Stimulated activated CD8-positive, alpha-beta memory T cell treated with anti-CD3 and anti-CD28 coated beads, Interleukin-4, amount 100 ng/mL, for 48 hours (primary cell): ENCODE data around the gene AVPR2.

Source experiments
- DNase-seq: peaks from one replicate; pipeline ENCODE4 v3.0.0-alpha.2; 2020

Gene AVPR2

DNA sequence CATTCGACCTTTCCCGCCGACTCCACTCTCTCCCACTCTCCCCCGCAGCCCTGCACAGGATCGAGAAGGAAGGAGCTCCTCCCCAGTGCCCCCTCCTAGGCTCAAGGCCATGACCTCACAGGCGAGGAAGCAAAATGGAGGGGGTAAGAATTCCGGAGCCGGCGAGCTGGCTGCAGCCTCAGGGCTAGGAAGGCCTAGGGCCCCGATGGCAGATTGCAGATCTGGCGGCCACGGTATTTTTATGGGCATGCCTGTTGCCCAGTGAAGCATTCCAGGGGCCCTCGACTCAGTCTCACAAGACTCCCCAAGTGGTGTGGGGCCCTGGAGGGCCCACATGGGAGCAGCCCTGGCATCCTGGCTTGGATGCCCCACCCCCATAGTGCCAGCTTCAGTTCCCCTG lies 17.6 kb upstream of the AVPR2 start:
- no peak for DNase-seq

DNA sequence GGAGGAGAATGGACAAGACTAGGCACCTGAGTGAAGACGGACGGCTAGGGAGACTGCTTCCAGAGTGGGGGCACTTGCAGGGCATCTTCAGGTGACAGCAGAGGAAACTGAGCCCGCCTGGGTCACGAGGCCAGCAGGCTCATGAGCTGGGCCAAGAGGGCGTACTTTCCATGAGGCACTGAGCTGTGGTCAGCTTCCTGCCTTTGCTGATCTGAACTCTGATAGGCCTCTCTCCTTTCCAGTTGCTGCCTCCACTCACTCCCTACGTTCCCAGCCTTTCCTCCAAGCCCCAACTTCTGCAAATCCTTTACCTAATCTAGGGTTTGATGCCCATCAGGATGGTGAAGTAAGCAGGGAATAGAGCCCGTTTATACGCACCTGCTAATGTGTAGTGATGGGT lies 17.1 kb upstream of the AVPR2 start:
- no peak for DNase-seq

DNA sequence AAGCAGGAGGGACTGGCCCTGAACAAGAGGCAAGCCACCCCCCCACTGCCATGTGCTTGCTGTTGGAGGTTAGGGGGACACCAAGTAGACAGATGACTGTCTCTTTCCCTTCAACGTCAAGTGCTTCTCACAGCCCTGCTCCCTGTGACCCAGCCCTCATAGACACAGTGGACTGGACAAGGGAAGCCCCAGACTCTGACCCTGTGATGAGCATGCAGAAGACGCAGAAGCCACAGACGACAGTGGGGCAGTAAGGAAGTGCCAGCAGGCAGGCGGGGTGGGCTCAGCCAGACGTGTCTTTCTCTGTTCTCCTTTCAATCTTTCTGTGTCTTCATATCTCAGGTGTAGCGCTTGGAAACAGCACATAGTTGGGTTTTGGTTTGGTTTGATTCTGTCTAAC lies 16.1 kb upstream of the AVPR2 start:
- no peak for DNase-seq

DNA sequence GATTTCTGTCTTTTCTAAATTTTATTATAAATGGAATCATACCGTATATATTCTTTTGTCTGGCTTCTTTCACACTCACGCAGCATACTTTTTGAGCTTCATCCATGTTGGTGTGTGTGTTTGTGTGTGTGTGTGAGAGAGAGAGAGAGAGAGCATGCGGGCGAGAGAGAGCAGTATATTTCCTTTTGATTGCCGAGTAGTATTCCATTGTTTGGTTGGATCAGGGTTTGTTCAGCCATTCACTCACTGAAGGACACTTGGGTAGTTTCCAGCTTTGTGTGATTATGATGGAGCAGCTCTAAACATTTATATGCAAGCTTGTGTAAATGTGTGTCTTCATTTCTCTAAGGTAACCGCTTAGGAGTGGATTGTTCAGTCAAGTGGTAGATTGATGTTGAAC lies 15.3 kb upstream of the AVPR2 start:
- DNase-seq, result no peak

DNA sequence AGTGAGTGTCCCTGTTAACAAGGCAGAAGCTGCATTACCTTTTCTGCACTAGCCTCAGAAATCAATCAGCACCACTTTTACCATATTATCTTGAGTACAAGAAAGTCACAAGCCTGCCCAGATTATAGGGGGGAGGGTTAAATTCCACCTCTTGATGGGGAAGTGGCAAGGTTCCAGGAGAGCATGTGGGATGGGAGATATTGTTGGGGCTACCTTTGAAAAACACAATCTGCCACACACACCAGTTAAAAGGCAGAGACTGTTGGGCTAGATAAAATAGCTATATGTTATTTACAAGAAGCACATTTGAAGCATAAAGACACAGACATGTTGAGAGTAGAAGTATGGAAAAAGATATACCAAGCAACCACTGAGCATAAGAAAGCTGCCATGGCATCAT lies 6.6 kb upstream of the AVPR2 start:
- no peak for DNase-seq

DNA sequence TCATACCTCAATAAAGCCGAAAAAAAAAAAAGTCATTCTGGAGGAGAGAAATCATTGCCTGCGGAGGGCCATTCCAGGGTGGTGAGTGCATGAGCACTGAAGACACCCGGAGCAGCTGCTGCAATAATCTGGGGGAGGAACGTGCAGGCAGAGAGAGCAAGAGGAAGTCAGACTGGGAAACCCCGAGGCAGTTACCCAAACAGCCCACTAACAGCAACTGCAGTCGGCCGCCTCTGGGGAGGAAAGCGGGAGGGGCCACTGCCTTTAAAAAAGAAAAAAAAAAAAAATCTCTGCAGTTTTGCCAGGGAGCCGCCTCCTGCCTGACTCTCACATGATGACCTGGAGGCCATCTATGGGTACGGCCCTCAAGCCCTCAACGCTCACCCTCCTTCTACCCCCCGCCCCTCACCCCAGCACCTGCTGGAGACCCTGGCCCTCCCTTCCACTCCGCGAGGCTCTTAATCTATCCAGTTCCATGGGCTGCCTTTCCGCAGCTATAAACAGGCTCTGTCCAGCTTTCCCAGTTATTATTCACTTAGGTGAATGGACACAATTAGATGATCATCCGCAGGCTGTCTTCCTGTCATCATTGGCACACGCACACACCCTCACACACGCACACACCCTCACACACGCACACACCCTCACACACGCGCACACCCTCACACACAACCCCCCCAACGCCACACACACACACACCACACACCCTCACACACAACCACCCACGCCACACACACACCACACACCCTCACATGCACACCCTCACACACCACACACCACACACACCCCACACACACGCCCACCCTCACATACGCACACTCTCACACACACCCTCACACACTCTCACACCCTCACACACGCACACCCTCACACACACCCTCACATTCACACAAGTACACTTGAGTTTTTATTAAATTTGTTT lies 3.4 kb upstream of the AVPR2 start:
- peak; percentile 53 for DNase-seq

DNA sequence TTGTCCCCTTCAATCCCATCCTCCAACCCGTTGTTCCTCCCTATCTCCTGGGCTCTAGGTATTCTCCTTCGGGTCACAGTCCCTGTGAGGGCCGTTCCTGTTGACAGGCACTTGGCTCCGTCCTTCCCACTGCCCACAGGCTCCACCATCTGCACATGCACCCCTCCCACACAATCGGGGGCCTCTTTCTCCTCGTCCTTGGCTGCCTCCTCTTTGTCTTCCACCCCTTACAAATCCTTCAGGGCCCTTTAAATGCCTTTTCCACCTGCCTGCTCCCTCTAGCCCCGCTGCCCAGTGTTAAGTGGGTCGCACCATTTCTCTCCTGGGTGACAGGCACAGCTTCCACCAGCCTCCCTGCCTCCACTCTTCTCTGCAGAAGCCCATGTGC lies 2.7 kb upstream of the AVPR2 start:
- no peak for DNase-seq

DNA sequence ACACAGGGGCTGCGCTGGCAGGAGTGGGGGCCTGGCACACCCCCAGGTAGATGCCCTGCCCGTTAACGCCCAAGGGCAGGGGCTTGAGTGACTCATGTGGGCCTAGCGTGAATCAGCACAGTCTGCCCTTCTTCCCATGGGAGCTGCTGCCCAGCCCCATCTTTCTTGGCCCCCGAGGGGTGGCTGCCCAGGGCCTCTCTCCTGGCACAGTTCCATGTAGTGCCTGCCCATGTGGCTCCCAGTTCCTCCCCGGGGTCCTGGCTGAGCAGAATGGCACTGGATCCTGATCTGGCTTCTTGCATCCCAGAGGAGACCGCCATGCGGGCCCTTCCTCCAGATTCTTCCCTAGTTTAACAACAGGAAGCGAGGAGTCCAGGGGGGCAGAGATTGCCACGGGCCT lies 2.1 kb upstream of the AVPR2 start:
- DNase-seq, result no peak

DNA sequence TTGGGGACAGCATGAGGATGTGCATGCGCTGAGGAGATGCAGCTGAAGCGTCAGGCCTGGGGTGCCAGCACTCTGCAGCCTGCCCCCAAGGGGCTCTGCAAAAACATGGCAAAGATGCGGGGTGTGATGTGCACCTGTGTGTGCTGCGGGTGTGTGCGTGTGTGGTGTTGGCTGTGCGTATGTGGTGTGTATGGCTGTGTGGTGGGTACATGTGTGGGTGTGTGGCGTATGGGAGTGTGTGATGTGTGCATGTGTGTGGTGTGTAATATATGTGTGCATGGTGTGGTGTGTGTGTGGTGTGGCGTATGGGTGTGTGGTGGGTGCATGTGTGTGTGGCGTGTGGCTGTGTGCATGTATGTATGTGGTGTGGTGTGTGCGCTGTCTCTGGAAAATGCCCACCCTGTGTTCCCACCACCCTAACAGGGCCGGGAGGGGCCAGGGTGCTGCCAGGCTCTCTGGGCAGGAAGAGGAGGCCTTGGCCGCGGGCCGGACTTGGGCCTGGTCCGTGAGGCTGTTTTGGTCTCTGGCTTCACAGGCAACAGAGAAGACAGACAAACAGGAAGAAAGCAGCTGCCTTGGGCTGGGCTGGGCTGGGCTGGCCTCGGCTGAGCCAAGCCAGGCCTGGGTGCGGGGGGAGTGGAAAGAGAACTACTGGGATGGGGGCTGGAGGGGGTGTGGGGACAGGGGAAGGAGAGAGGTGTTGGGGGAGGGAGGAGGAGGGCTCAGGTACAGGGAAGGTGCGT lies 1.1 kb upstream of the AVPR2 start:
- DNase-seq, result no peak

DNA sequence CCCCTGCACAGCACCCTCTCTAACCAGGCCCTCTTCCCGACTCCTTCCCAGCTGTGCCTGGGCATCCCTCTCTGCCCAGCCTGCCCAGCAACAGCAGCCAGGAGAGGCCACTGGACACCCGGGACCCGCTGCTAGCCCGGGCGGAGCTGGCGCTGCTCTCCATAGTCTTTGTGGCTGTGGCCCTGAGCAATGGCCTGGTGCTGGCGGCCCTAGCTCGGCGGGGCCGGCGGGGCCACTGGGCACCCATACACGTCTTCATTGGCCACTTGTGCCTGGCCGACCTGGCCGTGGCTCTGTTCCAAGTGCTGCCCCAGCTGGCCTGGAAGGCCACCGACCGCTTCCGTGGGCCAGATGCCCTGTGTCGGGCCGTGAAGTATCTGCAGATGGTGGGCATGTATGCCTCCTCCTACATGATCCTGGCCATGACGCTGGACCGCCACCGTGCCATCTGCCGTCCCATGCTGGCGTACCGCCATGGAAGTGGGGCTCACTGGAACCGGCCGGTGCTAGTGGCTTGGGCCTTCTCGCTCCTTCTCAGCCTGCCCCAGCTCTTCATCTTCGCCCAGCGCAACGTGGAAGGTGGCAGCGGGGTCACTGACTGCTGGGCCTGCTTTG lies 1.1 kb downstream of the AVPR2 start:
- DNase-seq, result no peak

DNA sequence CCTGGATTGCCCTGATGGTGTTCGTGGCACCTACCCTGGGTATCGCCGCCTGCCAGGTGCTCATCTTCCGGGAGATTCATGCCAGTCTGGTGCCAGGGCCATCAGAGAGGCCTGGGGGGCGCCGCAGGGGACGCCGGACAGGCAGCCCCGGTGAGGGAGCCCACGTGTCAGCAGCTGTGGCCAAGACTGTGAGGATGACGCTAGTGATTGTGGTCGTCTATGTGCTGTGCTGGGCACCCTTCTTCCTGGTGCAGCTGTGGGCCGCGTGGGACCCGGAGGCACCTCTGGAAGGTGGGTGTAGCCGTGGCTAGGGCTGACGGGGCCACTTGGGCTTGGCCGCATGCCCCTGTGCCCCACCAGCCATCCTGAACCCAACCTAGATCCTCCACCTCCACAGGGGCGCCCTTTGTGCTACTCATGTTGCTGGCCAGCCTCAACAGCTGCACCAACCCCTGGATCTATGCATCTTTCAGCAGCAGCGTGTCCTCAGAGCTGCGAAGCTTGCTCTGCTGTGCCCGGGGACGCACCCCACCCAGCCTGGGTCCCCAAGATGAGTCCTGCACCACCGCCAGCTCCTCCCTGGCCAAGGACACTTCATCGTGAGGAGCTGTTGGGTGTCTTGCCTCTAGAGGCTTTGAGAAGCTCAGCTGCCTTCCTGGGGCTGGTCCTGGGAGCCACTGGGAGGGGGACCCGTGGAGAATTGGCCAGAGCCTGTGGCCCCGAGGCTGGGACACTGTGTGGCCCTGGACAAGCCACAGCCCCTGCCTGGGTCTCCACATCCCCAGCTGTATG lies 1.8 kb downstream of the AVPR2 start:
- DNase-seq, result no peak

DNA sequence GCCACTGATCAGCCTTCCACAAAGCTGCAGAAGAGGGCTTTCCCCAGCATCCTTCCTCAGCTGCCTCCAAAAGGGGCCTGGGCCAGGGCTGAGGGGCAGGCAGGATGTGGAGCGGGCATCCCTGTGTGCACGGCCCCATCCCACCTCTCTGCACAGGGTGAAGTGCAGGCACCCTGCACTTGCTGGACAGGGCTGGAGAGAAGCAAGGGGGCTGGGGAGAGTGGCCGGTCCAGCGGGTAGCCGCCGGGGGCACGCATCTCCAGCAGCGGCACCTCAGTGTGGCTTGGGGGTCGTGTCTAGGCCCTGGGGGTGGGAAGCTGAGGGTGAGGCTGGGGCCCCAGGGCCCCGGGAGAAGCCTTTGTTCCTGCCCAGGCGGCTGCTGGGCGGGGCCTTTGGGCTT lies 3.0 kb downstream of the AVPR2 start:
- DNase-seq, result no peak

DNA sequence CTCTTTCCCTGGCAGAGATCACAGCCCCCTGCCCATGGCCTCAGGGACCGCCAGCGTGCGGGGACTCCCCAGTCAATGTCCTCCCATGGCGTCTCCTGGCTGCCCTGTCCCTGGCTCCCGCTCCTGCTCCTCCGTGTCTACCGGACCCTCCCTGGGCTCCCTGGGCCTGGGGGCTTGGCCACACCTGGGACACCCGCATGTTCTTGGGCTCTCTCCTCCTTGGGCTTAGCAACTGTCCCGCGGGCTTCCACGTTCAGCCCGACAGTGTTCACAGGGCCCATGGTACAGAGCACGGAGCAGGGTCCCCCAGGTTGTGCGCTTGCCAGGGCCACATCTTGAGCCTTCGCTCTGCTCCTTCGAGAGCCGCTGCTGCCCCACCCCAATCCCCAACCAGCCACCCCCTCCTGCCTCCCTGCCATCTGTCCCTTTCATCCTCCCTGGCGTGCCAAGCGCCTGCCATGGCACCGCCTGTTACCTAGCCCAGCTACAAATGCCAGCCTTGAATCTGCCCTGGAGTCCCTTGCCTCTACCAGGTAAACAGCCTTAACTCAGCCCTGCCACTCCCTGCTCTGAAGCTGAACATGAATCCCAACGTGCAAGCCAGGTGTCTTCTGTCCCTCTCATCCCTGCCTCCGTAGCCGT lies 3.9 kb downstream of the AVPR2 start:
- DNase-seq, result no peak

DNA sequence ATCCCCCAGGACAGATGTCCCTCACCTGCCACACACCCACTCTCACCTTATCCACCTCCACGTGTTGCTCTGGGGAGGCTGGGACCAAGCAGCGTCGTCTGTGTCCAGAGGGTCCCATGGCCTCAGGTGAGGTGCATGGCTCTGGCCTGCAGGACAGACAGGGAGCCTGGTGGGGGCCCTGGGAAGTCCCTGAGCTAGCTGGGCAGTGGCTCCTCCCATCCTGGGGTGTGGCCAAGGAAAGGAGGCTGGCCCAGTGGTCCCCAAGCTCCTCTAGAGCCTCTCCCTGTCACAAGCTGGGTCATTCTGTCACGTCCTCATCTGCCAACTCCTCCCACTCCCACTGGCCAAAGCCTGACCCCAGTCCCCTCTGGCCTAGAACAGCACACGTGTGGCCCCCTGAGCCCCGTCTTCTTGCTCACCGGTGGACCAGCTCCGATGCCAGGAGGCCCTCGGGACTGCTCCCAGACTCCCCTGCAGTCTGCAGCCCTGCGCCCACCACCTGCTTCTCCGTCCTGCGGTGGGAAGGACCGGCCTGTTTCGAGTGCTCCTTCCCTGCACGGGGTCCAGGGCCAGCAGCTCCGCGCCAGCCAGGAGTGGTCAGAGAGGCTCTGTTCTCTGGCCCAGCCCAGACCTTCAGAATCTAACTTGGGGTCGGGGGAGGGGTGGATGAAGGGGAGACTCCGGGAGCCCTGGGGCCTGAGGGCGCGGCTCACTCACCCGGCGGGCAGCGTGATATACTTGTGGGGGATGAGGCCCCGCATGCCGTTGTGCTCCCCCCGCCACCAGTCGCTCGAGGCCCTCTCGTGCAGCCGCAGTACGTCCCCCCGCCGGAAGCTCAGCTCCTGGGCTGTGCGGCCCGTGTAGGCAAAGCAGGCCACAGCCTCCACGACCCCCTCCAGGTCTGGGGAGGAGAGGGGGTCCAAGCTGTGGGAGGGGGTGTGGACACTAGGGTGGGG lies 4.8 kb downstream of the AVPR2 start:
- DNase-seq, result no peak

DNA sequence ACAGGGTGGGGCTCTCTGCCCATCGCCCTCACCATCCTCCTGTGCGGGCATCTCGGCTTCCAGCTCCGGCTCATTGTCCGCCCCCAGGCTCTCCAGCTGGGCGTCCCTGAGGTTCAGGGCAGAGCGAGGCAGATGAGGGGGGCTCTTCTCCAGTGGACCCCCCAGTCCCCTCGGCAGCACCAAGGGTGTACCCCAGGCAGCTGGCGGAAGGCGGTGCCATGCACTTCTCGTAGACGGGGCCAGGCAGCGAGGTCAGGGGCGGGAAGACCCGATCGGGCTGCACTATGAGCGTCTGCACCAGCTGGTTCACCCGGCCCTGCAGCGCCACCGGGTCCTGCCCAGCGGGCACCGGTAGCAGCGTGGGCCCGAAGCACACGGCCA lies 5.5 kb downstream of the AVPR2 start:
- DNase-seq, result no peak

DNA sequence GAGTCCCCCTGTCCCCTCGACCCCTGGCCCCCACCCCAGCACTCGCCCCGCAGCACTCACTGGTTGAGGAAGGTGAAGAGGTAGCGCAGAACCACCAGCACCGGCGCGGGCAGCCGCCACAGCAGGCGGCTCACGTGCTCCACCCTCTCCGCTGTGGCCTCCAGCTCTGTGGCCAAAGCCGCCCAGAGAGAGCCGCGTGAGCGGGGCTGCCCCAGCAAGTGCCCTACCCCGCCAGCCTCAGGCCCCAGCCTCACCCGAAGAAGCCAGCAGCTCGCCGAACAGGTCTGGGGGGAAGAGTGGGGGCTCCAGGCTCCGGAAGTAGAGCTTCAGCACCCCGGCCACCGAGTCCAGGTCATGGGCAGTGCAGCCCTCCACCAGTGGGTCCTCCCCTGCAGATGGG lies 6.0 kb downstream of the AVPR2 start:
- no peak for DNase-seq

DNA sequence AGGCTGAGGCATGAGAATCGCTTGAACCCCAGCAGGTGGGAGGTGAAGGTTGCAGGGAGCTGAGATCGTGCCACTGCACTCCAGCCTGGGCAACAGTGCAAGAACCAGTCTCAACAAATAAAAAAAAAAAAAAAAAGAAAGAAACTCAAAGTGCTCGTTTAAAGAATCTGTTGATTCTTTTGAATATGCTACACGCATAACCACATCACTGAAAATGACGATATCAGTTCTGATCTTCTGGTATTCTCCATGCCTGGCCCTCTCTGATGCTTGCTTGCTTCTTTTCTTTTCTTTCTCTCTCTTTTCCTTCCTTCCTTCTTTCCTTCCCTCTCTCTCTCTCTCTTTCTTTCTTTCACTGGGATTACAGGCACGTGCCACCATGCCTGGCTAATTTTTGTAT lies 7.3 kb downstream of the AVPR2 start:
- DNase-seq, result no peak

DNA sequence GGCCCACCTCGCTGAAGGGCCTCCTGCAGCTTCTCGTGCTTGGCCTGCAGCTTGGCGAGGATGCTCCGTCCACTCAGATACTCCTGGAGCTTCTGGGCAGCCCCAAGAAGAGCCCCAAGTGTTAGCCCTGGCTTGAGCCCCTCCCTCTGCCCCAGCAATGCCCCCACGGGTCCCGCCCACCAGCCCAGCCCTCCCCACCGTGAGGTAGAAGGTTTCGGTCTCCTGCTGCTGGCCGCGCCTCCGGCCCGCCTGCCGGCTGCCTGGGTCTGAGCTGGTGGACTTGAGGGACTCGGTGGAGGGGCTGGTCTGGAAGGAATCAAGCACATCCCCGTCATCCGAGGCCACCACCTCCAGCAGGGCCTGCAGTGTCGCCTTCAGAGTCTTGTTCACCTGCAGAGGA lies 8.7 kb downstream of the AVPR2 start:
- DNase-seq, result no peak

DNA sequence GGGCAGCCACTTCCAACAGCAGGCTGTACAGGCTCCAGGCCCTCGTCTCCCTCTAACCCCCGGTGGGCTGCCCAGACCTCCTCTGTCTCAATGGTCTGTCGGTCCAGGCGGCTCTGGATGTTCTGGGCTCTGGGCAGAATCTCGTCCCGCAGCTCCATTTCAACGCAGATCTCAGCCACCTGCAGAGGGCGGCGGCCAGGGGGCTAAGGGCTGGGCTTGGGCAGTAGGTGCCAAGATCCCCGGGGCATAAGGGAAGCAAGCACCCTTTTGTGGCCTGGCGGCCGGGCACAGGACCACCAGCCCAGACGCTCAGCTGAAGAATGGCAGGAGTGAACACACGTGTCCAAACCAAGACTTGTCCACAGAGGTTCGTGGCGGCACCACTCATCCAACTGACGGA lies 9.2 kb downstream of the AVPR2 start:
- DNase-seq, result no peak

DNA sequence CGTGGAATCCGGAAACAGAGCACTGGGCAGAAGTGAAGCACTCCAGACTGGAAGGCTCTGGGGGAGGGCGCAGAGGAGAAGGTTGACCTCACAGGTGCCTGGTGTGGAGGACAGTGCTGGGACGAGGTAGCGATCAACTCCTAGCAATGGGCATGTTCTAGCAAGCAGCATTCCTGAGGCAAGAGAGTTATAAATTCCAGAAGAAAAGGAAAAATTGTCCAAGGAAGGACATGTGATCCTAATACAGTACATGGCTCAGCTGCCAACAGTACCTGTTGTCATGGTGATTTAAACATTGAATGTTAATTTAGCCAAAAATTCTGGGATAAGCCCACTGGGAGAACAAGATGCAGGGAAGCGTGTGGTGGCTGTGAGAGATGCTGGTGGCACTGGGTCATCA lies 13.4 kb downstream of the AVPR2 start:
- no peak for DNase-seq

DNA sequence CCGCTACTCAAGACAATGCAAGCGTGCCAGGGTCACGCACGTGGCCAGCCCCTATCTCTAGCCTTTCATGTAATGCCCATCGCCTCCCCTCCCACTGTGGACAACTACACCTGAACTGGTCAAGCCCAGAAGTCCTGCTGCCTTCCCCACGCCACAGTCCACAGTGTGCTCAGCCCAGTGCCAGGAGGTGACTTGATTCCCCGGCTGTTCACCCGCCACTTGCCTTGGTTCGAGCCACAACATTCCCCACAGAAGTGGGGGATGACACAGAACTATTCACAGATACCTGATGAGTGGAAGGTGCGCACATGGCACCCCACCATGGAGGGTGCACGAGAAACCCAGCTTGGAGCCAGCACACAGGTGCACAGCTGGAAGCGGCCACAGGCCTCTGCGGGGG lies 14.8 kb downstream of the AVPR2 start:
- DNase-seq, result no peak

DNA sequence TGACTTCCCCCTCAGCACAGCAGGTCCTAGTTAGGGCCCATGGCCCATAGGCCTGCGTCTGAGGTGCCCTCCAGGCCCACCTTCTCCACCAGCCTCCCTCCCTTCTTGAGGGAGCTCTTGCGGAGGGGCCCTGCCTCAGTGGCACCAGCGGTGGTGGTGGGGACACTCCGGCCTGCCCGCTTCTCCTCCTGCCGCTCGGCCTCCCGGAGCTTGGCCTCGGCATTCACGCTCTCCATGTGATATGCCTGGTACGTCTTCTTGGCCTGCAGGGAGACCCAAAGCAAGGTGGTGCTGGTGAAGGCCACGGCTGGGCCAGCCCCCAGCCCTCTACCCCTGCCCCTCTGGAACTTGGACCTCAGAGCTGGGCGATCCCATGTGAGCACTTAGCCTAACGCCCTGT lies 16.1 kb downstream of the AVPR2 start:
- DNase-seq, result no peak
